GM12892 (cell line): ENCODE results near the gene DRGX. TPM values are rescaled to one million over a fixed set of nuclear protein-coding genes. Genes with fewer than 3 reads are reported as not detected.

Source experiments
- DNase-seq: peaks from one replicate; pipeline ENCODE4 v3.0.0; 2011; ENCODE audit not compliant: insufficient read length
- FAIRE-seq: peaks from 2 replicates; lab custom pipeline; 2011; peaks lifted over from hg19 to GRCh38; lab: Jason Lieb, UNC
- POLR2A ChIP-seq: IDR thresholded peaks from 2 replicates; pipeline ENCODE4 v1.6.1; 2011; ENCODE audit warnings: low read depth, low read length, control low read depth
- POLR2AphosphoS5 ChIP-seq: IDR thresholded peaks from 2 replicates; pipeline ENCODE4 v1.6.1; 2011; ENCODE audit warnings: low read depth, low read length, control low read depth
- TAF1 ChIP-seq: IDR thresholded peaks from 2 replicates; pipeline ENCODE4 v1.6.1; 2011; ENCODE audit warnings: low read depth, mild to moderate bottlenecking, control low read depth, low read length, borderline replicate concordance
- polyA plus RNA-seq: library from polyadenylated mRNA; unstranded; fragments of >200 nt; gene quantifications from one replicate; pipeline ENCODE4 v1.2.1, GENCODE V29; 2012; ENCODE audit warnings: missing spikeins, inconsistent platforms; ENCODE audit not compliant: missing spikeins

Gene DRGX
- not detected for polyA plus RNA-seq

GRCh38 chr10:49395741-49396665 is at the start of gene DRGX:
TSS of gene DRGX (minus strand) at chr10:49396089. CDS start at chr10:49395440, 649 bp downstream.
- DNase-seq (no peak), FAIRE-seq (no peak)
- TF ChIP-seq POLR2AphosphoS5 (no peak), POLR2A (no peak), TAF1 (no peak)

GRCh38 chr10:49444349-49444748 is 48.5 kb upstream of the DRGX start:
- TF ChIP-seq POLR2AphosphoS5 (no peak), TAF1 (no peak), POLR2A (no peak)
- FAIRE-seq (no peak), DNase-seq (no peak)

- TF ChIP-seq POLR2AphosphoS5 (no peak), TAF1 (no peak), POLR2A (no peak)
- FAIRE-seq (no peak), DNase-seq (no peak)
These were observed 47.0 kb upstream of the DRGX start for GRCh38 chr10:49442863-49443262.

- FAIRE-seq (no peak), DNase-seq (no peak)
- TF ChIP-seq TAF1: no peak
- no peak for TF ChIP-seq POLR2AphosphoS5
- TF ChIP-seq POLR2A: no peak
These were observed 45.9 kb upstream of the DRGX start for GRCh38 chr10:49441488-49442476.

GRCh38 chr10:49435225-49435624 is 39.3 kb upstream of the DRGX start:
- TF ChIP-seq TAF1 (no peak), POLR2AphosphoS5 (no peak), POLR2A (no peak)
- no peak for DNase-seq
- FAIRE-seq: no peak

- TF ChIP-seq POLR2A (no peak), TAF1 (no peak), POLR2AphosphoS5 (no peak)
- FAIRE-seq (no peak), DNase-seq (no peak)
These were observed 37.2 kb upstream of the DRGX start for GRCh38 chr10:49433069-49433468.

GRCh38 chr10:49431426-49431825 is 35.5 kb upstream of the DRGX start:
- DNase-seq (no peak), FAIRE-seq (no peak)
- TF ChIP-seq TAF1 (no peak), POLR2AphosphoS5 (no peak), POLR2A (no peak)

GRCh38 chr10:49429458-49429857 is 33.6 kb upstream of the DRGX start:
- no peak for TF ChIP-seq POLR2A
- TF ChIP-seq POLR2AphosphoS5: no peak
- no peak for TF ChIP-seq TAF1
- FAIRE-seq: no peak

GRCh38 chr10:49426490-49427360 is 30.8 kb upstream of the DRGX start:
- FAIRE-seq (no peak), DNase-seq (no peak)

More at GRCh38 chr10:49429458-49429857, 33.6 kb upstream of the DRGX start:
- no peak for DNase-seq

GRCh38 chr10:49419005-49419404 is 23.1 kb upstream of the DRGX start:
- no peak for FAIRE-seq
- TF ChIP-seq TAF1 (no peak), POLR2AphosphoS5 (no peak), POLR2A (no peak)
- no peak for DNase-seq

More at GRCh38 chr10:49426490-49427360, 30.8 kb upstream of the DRGX start:
- TF ChIP-seq TAF1: no peak
- TF ChIP-seq POLR2A: no peak
- TF ChIP-seq POLR2AphosphoS5: no peak

GRCh38 chr10:49418328-49418727 is 22.4 kb upstream of the DRGX start:
- TF ChIP-seq POLR2A (no peak), POLR2AphosphoS5 (no peak), TAF1 (no peak)
- DNase-seq (no peak), FAIRE-seq (no peak)
